ENCODE results near the gene PCSK2.

GRCh38 chr20:17316316-17317038, 89.6 kb downstream of the PCSK2 start:
- TF ChIP-seq CTCF (IDR thresholded peaks at IDR 0.05 in 8 of 11, conservative IDR thresholded peaks at IDR 0.05 in 3 of 11) (no peak), POLR2AphosphoS5 (IDR thresholded peaks at IDR 0.05) (no peak), POLR2A (IDR thresholded peaks at IDR 0.05) (no peak)

Data from spleen (tissue), 7 donors.